HG02642 (cell line): ENCODE results near the gene DAB2IP.

ENCODE experiments used
- ATAC-seq: cut with Tn5 transposase; IDR thresholded peaks from one replicate; pipeline ENCODE4 v1.9.1; 2021; ENCODE audit warnings: mild to moderate bottlenecking; ENCODE audit not compliant: unreplicated experiment, poor library complexity

The DAB2IP gene

GRCh38 chr9:121660367-121660766 lies 8.9 kb downstream of the DAB2IP start:
- ATAC-seq: no peak

- ATAC-seq: no peak
These were observed 9.4 kb downstream of the DAB2IP start for GRCh38 chr9:121660876-121661275.

DNA sequence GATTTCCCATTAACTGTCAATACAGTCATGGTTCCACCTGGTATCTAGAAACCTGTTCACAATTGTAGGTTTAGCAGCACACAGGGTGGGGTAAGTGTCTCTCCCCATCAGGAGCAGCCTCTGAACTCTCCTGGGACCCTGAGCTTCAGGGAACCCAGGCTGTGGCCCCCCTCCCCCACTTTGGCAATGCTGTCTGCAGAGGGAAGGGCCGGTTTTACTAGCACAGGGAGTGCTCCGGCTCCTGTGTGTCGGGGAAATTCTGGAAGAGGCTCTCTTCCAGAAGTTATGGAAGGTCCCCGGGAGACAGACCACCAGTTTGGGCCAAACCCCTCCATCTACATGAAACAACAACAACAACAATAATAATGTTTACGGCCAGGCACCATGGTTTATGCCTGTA lies 9.9 kb downstream of the DAB2IP start:
- no peak for ATAC-seq

DNA sequence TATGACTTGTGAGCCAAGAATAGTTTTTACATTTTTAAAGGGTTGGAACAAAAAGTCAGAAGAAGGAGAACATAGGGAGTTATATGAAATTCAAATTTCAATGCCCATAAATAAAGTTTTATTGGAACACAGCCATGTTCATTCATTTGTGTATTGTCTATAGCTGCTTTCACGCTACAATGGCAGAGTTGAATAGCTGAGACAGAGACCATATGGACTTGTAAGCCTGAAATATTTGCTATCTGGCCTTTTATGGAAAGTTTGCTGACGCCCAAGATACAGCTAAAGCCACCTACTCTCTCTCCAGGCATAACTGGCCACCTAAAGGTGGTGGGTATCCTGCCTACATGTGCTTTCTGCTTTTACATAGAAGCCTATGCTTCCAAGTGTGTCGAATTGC lies 10.9 kb downstream of the DAB2IP start:
- no peak for ATAC-seq

DNA sequence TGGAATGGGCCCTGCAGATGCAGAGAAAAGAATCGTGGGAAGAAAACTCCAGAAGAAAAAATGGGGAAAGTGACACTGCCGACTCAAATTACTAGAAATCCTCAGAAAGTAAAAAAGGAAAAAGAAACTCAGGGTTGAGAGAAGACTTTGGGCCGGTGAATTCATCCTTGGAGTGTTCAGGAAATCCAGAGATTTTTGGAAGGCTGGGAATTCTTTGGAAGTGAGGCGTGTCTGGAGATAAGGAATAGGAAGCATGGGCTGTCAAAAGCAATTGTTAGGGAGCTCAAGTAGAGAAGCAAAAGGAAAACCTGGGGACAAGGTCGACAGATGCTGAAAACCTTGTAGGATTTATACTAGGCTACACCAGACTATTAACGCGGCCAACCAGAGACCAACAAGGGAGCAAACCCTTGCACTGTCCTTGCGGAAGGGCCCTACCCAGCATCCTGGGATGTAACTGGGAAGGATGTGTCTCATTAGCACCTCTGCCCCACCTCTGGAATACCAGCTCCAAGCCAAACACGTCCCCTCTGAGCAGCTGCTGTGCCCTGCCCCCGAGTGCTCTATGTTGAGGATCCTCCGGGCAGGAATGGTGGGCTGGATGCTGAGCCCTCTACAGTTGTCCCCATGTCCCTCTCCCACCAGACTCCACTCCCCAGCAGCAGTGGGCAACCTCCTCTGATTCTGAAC lies 11.6 kb downstream of the DAB2IP start:
- ATAC-seq: no peak

DNA sequence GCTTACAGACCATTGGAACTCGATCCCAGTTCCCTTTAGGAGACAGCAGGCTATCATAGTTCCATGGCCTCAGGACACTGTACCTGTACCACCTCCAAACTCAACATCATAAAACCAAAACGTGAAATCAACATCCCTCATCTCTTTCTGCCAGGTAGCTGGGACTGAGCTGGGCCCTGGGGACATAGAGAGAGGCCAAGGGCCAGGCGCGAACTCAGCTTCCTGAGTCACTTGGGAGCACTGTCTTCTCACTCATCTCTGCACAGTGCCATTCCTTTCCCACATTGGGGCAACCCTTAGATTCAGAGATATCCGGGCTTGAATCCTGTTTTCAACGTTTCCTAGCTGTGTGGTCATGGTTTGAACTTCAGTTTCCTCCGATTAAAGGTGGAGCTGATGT lies 12.2 kb downstream of the DAB2IP start:
- ATAC-seq: no peak

DNA sequence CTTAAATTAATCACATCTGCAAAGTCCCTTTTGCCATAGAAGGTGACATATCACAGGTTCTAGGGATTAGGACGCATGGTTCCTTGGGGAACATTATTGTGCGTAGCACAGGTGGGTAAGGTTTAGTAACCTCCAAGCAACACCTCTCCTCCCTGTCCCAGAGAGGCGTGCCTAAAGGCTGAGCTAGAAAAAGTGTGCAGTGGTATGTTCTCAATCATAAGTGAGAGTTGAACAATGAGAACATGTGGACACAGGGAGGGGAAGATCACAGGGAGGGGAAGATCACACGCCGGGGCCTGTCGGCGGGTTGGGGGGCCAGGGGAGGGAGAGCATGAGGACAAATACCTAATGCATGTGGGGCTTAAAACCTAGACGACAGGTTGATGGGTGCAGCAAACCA lies 14.9 kb downstream of the DAB2IP start:
- ATAC-seq: no peak

GRCh38 chr9:121667214-121667613 lies 15.8 kb downstream of the DAB2IP start:
- ATAC-seq: no peak

DNA sequence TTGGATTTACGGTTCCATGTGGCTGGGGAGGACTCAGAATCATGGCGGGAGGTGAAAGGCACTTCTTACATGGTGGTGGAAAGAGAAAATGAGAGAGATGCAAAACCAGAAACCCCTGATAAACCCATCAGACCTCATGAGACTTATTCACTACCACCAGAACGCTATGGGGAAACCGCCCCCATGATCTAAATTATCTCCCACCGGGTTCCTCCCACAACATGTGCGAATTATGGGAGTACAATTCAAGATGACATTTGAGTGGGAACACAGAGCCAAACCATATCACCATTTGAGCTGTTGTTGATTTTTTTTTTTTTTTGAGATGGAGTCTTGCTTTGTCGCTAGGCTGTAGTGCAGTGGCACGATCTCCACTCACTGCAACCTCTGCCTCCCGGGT lies 16.5 kb downstream of the DAB2IP start:
- ATAC-seq: no peak

DNA sequence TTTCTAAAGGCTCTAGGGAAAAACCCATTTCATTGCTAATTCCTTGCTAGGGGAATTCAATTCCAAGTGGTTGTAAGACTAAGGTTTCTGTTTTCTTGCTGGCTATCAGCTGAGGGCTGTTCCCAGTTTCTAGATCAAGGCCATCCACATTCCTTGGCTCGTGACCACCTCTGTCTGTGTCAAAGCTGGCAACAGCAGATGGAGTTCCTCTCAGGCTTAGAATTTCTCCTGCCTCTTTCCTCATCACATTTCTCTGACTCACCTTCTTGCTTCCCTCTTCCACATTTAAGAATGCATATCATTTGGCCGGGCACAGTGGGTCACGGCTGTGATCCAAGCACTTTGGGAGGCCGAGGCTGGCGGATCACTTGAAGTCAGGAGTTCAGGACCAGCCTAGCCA lies 19.0 kb downstream of the DAB2IP start:
- no peak for ATAC-seq

GRCh38 chr9:121671612-121672155 lies 20.2 kb downstream of the DAB2IP start:
- no peak for ATAC-seq

- ATAC-seq: no peak
These were observed 20.8 kb downstream of the DAB2IP start for GRCh38 chr9:121672213-121672612.

GRCh38 chr9:121672986-121673385 lies 21.6 kb downstream of the DAB2IP start:
- no peak for ATAC-seq

GRCh38 chr9:121673576-121673975 lies 22.1 kb downstream of the DAB2IP start:
- ATAC-seq: no peak

DNA sequence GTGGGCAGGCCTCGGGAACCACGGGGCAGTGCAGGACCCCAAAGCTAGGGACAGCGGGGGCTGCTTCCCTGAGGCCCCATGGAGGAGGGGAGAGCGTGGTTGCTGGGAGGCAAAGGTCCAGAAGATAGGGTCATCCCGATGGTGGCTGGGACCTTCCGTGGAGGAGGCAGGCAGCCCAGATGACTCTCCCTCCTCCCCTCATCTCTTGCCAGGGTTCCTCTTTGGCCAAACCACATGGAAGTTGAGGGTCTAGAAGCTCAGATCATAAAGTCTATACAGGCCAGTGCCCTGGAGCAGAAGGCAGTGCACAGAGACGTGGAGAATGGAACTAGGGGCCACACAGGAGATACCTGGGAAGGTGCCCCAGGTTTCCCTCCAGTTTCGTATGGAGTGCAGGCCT lies 22.6 kb downstream of the DAB2IP start:
- no peak for ATAC-seq

GRCh38 chr9:121674952-121675351 lies 23.5 kb downstream of the DAB2IP start:
- ATAC-seq: no peak

DNA sequence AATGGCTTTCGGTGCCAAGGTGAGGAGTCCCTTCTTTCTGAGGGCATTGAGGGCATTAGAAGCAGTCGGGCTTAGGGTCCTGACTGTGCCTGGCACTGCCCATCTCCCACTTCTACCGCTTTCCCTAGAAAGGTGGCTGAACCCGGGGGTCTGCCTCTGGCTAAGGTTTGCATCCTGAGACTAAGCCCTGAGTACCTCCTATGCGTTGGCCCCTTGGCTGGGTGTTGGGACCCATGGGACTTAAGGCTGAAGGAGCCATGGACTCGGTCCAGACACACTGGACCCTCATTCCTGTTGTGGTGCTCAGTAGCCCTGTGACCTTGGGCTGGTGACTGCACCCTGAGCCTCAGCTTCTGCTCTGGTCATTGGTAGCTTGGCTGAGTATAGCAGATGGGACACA lies 23.9 kb downstream of the DAB2IP start:
- ATAC-seq: no peak

- no peak for ATAC-seq
These were observed 24.8 kb downstream of the DAB2IP start for GRCh38 chr9:121675969-121676822.

DNA sequence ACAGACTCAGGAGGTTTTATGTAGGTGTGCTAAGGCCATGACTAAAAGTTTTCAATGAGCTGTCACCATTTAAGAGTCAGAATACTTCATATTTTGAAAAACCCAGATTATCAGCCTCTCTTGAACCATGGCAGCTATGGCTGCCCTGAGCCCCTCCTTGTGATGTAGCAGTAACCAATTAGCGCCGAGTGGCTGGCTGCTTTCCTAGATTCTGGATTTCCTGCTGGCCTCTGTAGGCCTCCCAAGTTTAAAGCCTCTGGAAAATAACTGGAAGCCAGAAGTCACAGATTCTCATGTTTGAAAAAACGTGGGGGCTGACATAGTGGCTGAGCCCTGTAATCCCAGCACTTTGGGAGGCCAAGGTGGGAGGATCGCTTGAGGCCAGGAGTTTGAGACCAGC lies 25.5 kb downstream of the DAB2IP start:
- no peak for ATAC-seq

DNA sequence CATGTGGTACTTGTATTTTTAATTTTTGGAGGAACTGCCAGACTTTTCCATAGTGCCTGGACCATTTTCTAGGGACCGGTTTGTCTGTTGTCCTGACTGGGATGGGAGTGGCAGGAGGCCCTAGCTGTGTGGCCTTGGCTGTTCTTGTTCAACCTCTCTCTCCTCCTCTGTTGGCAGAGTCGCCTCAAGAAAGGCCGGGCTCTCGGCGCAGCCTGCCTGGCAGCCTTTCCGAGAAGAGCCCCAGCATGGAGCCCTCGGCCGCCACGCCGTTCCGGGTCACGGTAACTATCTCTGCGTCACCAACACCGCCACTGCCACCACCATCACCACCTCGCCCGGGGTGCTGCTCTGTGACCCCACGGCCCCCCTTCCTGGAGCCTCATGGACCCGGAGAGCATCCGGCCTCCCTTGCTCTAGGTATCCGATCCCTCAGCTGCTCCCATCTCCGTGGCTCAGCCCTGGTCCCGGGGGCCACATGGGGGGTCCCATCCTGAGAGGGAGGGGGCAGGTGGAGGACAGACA lies 27.1 kb downstream of the DAB2IP start:
- no peak for ATAC-seq

- ATAC-seq: no peak
These were observed 28.6 kb downstream of the DAB2IP start for GRCh38 chr9:121679901-121680635.
